Natural killer cell (primary cell): ENCODE measurements around the gene NHSL2. TPM values are rescaled to one million over a fixed set of nuclear protein-coding genes. Genes with fewer than 3 reads are reported as not detected.

Experiments used
- ATAC-seq, 3 donors: fragments of 150-1000 bp in 2 of 3; fragments of 200-7000 bp in 1 of 3; cut with Tn5 transposase; 1 replicate in 1 of 3; 2 replicates in 2 of 3; pipeline ENCODE4 v1.10.0; 2021; ENCODE audit warnings: mild to moderate bottlenecking in 2 of 3, moderate library complexity in 2 of 3
- DNase-seq, 2 donors: peaks; one replicate each; pipeline versions ENCODE4 v3.0.0 to v3.0.0-alpha.2; 2013 to 2021; ENCODE audit warnings: mixed read lengths in 1 of 2
- H3K27ac ChIP-seq: one replicate; pipeline ENCODE4 v1.5.1; 2013; ENCODE audit warnings: mild to moderate bottlenecking, low read length
- H3K27me3 ChIP-seq: one replicate; pipeline ENCODE4 v1.6.1; 2013; ENCODE audit warnings: low read length; ENCODE audit not compliant: control insufficient read depth, insufficient read depth
- H3K36me3 ChIP-seq: one replicate; pipeline ENCODE4 v1.6.1; 2013; ENCODE audit warnings: low read length; ENCODE audit not compliant: control insufficient read depth, insufficient read depth
- H3K4me1 ChIP-seq: one replicate; pipeline ENCODE4 v1.6.1; 2013; ENCODE audit warnings: low read length; ENCODE audit not compliant: control insufficient read depth, insufficient read depth
- H3K4me3 ChIP-seq: one replicate; pipeline ENCODE4 v1.5.1; 2013; ENCODE audit warnings: low read length
- H3K9me3 ChIP-seq: one replicate; pipeline ENCODE4 v1.6.1; 2013; ENCODE audit warnings: low read length; ENCODE audit not compliant: control insufficient read depth, insufficient read depth
- H3K27ac Mint-ChIP-seq, 2 donors: one replicate each; pipeline ENCODE4 v1.8.0; 2022; ENCODE audit warnings: mild to moderate bottlenecking in 2 of 2, mixed read lengths in 2 of 2, moderate library complexity in 1 of 2
- H3K27me3 Mint-ChIP-seq, 2 donors: one replicate each; pipeline ENCODE4 v1.8.0; 2022; ENCODE audit warnings: low read depth in 2 of 2, mixed read lengths in 2 of 2
- H3K36me3 Mint-ChIP-seq: one replicate; pipeline ENCODE4 v1.8.0; 2022; ENCODE audit warnings: mixed read lengths
- H3K4me1 Mint-ChIP-seq, 2 donors: one replicate each; pipeline ENCODE4 v1.8.0; 2022; ENCODE audit warnings: mixed read lengths in 2 of 2
- H3K4me3 Mint-ChIP-seq: one replicate; pipeline ENCODE4 v1.8.0; 2022; ENCODE audit warnings: mild to moderate bottlenecking, moderate library complexity, mixed read lengths
- H3K9me3 Mint-ChIP-seq, 2 donors: one replicate each; pipeline ENCODE4 v1.8.0; 2022; ENCODE audit warnings: mixed read lengths in 2 of 2
- CTCF ChIP-seq: fragments of 200-600 bp; IDR thresholded peaks from one replicate; pipeline ENCODE4 v1.8.0; 2022; ENCODE audit warnings: antibody characterized with exemption
- WGBS: methylation state at CpG from one replicate; pipeline ENCODE4 v1.1.7; 2013; ENCODE audit warnings: missing lambda C conversion rate; ENCODE audit not compliant: insufficient coverage; 5-methylcytosine and 5-hydroxymethylcytosine counted together
- intact Hi-C: fragments of 100-400 bp; cut with micrococcal nuclease; formaldehyde crosslinking; loops from one replicate; pipeline ENCODE4 v1.14.2; 2022
- total RNA-seq, 4 donors: library from RNA; stranded (reverse); fragments of 120-200 nt in 1 of 4; gene quantifications; one replicate each; pipeline versions ENCODE4 v1.2.3 to v1.2.4, GENCODE V29; 2013 to 2022

The NHSL2 gene
- total RNA-seq, 3 donors from 2014 or later (not counting 1 experiment from before 2014, with no cell fraction given): 15.0 to 32.5 (median 30.8) TPM

- Mint-ChIP-seq H3K9me3 (no peaks in the 10 kb centered on the region), H3K27me3 (peaks cover 17 to 25% of the 10 kb centered on the region in 2 donors), H3K36me3 (no peaks in the 10 kb centered on the region), H3K4me1 (peaks cover 0 to 14% of the 10 kb centered on the region in 2 donors), H3K27ac (no peak overlapping the region), H3K4me3 (no peak overlapping the region)
- intact Hi-C loops: no loop called here
- no peak overlapping the region for H3K27ac ChIP-seq
- no peak for TF ChIP-seq CTCF
- no peaks in the 10 kb centered on the region for H3K9me3 ChIP-seq
- 87% methylated on average over 6 of the region's 8 CpGs for WGBS
- no peak overlapping the region for H3K4me3 ChIP-seq
- DNase-seq: no peak
- no peaks in the 10 kb centered on the region for H3K4me1 ChIP-seq
- H3K27me3 ChIP-seq: no peaks in the 10 kb centered on the region
- no peaks in the 10 kb centered on the region for H3K36me3 ChIP-seq
- ATAC-seq: no peak
These were observed 149.7 kb downstream of the NHSL2 start for GRCh38 chrX:72060196-72060920.

GRCh38 chrX:72060921-72061490 lies 150.4 kb downstream of the NHSL2 start:
- intact Hi-C loops: no loop called here
- H3K9me3 ChIP-seq: no peaks in the 10 kb centered on the region
- H3K4me1 ChIP-seq: no peaks in the 10 kb centered on the region
- WGBS: no CpG with 5 or more reads among the region's 5 CpGs
- Mint-ChIP-seq H3K4me1 (peaks cover 0 to 14% of the 10 kb centered on the region in 2 donors), H3K9me3 (no peaks in the 10 kb centered on the region), H3K36me3 (no peaks in the 10 kb centered on the region), H3K27ac (no peak overlapping the region), H3K27me3 (peaks cover 23 to 27% of the 10 kb centered on the region in 2 donors), H3K4me3 (no peak overlapping the region)
- H3K4me3 ChIP-seq: no peak overlapping the region
- no peak for DNase-seq
- H3K36me3 ChIP-seq: no peaks in the 10 kb centered on the region
- no peaks in the 10 kb centered on the region for H3K27me3 ChIP-seq
- no peak for TF ChIP-seq CTCF
- ATAC-seq: no peak
- H3K27ac ChIP-seq: no peak overlapping the region

- H3K36me3 Mint-ChIP-seq: no peaks in the 10 kb centered on the region
- peaks cover 0 to 7% of the 10 kb centered on the region in 2 donors for H3K4me1 Mint-ChIP-seq
- ATAC-seq: no peak
- H3K27ac Mint-ChIP-seq: no peak overlapping the region
- DNase-seq: no peak
- Histone ChIP-seq H3K9me3 (no peaks in the 10 kb centered on the region), H3K4me1 (no peaks in the 10 kb centered on the region), H3K27me3 (no peaks in the 10 kb centered on the region), H3K36me3 (no peaks in the 10 kb centered on the region), H3K27ac (no peak overlapping the region), H3K4me3 (no peak overlapping the region)
- WGBS: 86% methylated on average over 6 of the region's 6 CpGs
- H3K27me3 Mint-ChIP-seq: peaks cover 30 to 32% of the 10 kb centered on the region in 2 donors
- no peak for TF ChIP-seq CTCF
- H3K9me3 Mint-ChIP-seq: no peaks in the 10 kb centered on the region
- intact Hi-C loops: no loop called here
- H3K4me3 Mint-ChIP-seq: no peak overlapping the region
These were observed 152.3 kb downstream of the NHSL2 start for GRCh38 chrX:72062916-72063315.
